HepG2 (cell line): ENCODE results near the gene MMP24OS. TPM values are rescaled to one million over a fixed set of nuclear protein-coding genes. Genes with fewer than 3 reads are reported as not detected.

Source experiments
- ARNT2 ChIP-seq: sonication (generic); formaldehyde crosslinking; IDR thresholded peaks from 2 replicates; pipeline ENCODE4 v1.8.0; 2022; ENCODE audit warnings: mild to moderate bottlenecking, low read depth, missing genetic modification reagents, moderate library complexity
- IKZF5 ChIP-seq: IDR thresholded peaks from 2 replicates; pipeline ENCODE4 v1.6.1; 2018; ENCODE audit warnings: missing genetic modification reagents, mild to moderate bottlenecking, missing compliant biosample characterization
- ISX ChIP-seq: sonication (generic); formaldehyde crosslinking; conservative IDR thresholded peaks from 2 replicates; pipeline ENCODE4 v1.5.0; 2020; ENCODE audit warnings: missing genetic modification reagents
- KLF13 ChIP-seq: sonication (generic); formaldehyde crosslinking; IDR thresholded peaks from 2 replicates; pipeline ENCODE4 v1.4.0; 2020; ENCODE audit warnings: mild to moderate bottlenecking, missing genetic modification reagents
- MED1 ChIP-seq: sonication (generic); formaldehyde crosslinking; IDR thresholded peaks from 2 replicates; pipeline ENCODE4 v1.4.0; 2020; ENCODE audit warnings: missing genetic modification reagents
- MED8 ChIP-seq: sonication (generic); formaldehyde crosslinking; IDR thresholded peaks from 2 replicates; pipeline ENCODE4 v1.8.1; 2023; ENCODE audit warnings: mild to moderate bottlenecking, missing genetic modification reagents; ENCODE audit not compliant: insufficient replicate concordance
- MIER2 ChIP-seq: IDR thresholded peaks from 2 replicates; pipeline ENCODE4 v1.6.1; 2016; ENCODE audit warnings: missing biosample characterization, missing genetic modification reagents
- MYPOP ChIP-seq: sonication (generic); formaldehyde crosslinking; IDR thresholded peaks from 2 replicates; pipeline ENCODE4 v1.8.1; 2023; ENCODE audit warnings: mild to moderate bottlenecking, moderate library complexity, missing genetic modification reagents
- MZF1 ChIP-seq: sonication (generic); formaldehyde crosslinking; IDR thresholded peaks from 2 replicates; pipeline ENCODE4 v1.8.1; 2023; ENCODE audit warnings: mild to moderate bottlenecking, missing genetic modification reagents, borderline replicate concordance
- POGZ ChIP-seq: sonication (generic); formaldehyde crosslinking; IDR thresholded peaks from 2 replicates; pipeline ENCODE4 v1.4.0; 2020; ENCODE audit warnings: mild to moderate bottlenecking, missing genetic modification reagents
- STAG1 ChIP-seq: sonication (generic); formaldehyde crosslinking; IDR thresholded peaks from 2 replicates; pipeline ENCODE4 v1.4.0; 2020; ENCODE audit warnings: missing genetic modification reagents
- ZNF143 ChIP-seq: sonication (generic); formaldehyde crosslinking; IDR thresholded peaks from 2 replicates; pipeline ENCODE4 v1.4.0; 2020; ENCODE audit warnings: missing genetic modification reagents
- ZNF225 ChIP-seq: sonication (generic); formaldehyde crosslinking; IDR thresholded peaks from 2 replicates; pipeline ENCODE4 v1.4.0; 2020; ENCODE audit warnings: mild to moderate bottlenecking, missing genetic modification reagents
- ZNF343 ChIP-seq: sonication (generic); formaldehyde crosslinking; IDR thresholded peaks from 2 replicates; pipeline ENCODE4 v1.4.0; 2020; ENCODE audit warnings: mild to moderate bottlenecking, missing genetic modification reagents
- ZNF567 ChIP-seq: sonication (generic); formaldehyde crosslinking; IDR thresholded peaks from 2 replicates; pipeline ENCODE4 v1.8.1; 2023; ENCODE audit warnings: mild to moderate bottlenecking, missing genetic modification reagents, borderline replicate concordance
- ZNF577 ChIP-seq: sonication (generic); formaldehyde crosslinking; IDR thresholded peaks from 2 replicates; pipeline ENCODE4 v1.4.0; 2020; ENCODE audit warnings: mild to moderate bottlenecking, low read depth, missing genetic modification reagents, borderline replicate concordance
- ZNF629 ChIP-seq: sonication (generic); formaldehyde crosslinking; conservative IDR thresholded peaks from 2 replicates; pipeline ENCODE4 v1.5.0; 2020; ENCODE audit warnings: missing genetic modification reagents
- ZNF678 ChIP-seq: sonication (generic); formaldehyde crosslinking; IDR thresholded peaks from 2 replicates; pipeline ENCODE4 v1.4.0; 2020; ENCODE audit warnings: mild to moderate bottlenecking, missing genetic modification reagents
- ZNF776 ChIP-seq: sonication (generic); formaldehyde crosslinking; IDR thresholded peaks from 2 replicates; pipeline ENCODE4 v1.4.0; 2020; ENCODE audit warnings: mild to moderate bottlenecking, missing genetic modification reagents
- ZNF841 ChIP-seq: sonication (generic); formaldehyde crosslinking; IDR thresholded peaks from 2 replicates; pipeline ENCODE4 v1.8.1; 2023; ENCODE audit warnings: missing genetic modification reagents, borderline replicate concordance
- ZNF850 ChIP-seq: sonication (generic); formaldehyde crosslinking; conservative IDR thresholded peaks from 2 replicates; pipeline ENCODE4 v1.9.0; 2021; ENCODE audit warnings: mild to moderate bottlenecking, missing genetic modification reagents
- ZSCAN22 ChIP-seq: sonication (generic); formaldehyde crosslinking; IDR thresholded peaks from 2 replicates; pipeline ENCODE4 v1.4.0; 2020; ENCODE audit warnings: mild to moderate bottlenecking, missing genetic modification reagents
- polyA plus RNA-seq, 8 experiments: library from polyadenylated mRNA; depleted of rRNA in 3 of 8; stranded (reverse) in 7 of 8; unstranded in 1 of 8; fragments of >200 nt; fragmentation: Illumina TruSeq in 4 of 8; extraction: Trizol in 4 of 8; gene quantifications; 2 replicates each; pipeline versions ENCODE4 v1.2.1 to v1.2.3, GENCODE V29; 2011 to 2016; ENCODE audit warnings: low read depth in 4 of 8, missing spikeins in 1 of 8, mixed read lengths in 1 of 8; ENCODE audit not compliant: insufficient read depth in 1 of 8
- total RNA-seq, 5 experiments: library from RNA; depleted of rRNA; stranded (reverse); fragments of >200 nt; fragmentation: Illumina TruSeq; extraction: Trizol; gene quantifications; 2 replicates each; pipeline ENCODE4 v1.2.3, GENCODE V29; 2016; ENCODE audit warnings: low read depth in 1 of 5
- TF ChIP-seq, protein P1 (sequence below): IDR thresholded peaks from 2 replicates; pipeline ENCODE4 v1.6.1; 2012; ENCODE audit warnings: inconsistent platforms
- TF ChIP-seq, protein P2 (sequence below): sonication (generic); formaldehyde crosslinking; IDR thresholded peaks from 2 replicates; pipeline ENCODE4 v1.4.0; 2020; ENCODE audit warnings: mild to moderate bottlenecking, missing genetic modification reagents
- TF ChIP-seq, protein P3 (sequence below): sonication (generic); formaldehyde crosslinking; IDR thresholded peaks from 2 replicates; pipeline ENCODE4 v1.9.0; 2021; ENCODE audit warnings: missing genetic modification reagents, mild to moderate bottlenecking, borderline replicate concordance

MMP24OS gene
- total and polyA plus RNA-seq, 2 of the 13 experiments (the other 11 are each of a cell fraction or from before 2014, with no cell fraction given): 6.0 to 8.5 TPM

DNA sequence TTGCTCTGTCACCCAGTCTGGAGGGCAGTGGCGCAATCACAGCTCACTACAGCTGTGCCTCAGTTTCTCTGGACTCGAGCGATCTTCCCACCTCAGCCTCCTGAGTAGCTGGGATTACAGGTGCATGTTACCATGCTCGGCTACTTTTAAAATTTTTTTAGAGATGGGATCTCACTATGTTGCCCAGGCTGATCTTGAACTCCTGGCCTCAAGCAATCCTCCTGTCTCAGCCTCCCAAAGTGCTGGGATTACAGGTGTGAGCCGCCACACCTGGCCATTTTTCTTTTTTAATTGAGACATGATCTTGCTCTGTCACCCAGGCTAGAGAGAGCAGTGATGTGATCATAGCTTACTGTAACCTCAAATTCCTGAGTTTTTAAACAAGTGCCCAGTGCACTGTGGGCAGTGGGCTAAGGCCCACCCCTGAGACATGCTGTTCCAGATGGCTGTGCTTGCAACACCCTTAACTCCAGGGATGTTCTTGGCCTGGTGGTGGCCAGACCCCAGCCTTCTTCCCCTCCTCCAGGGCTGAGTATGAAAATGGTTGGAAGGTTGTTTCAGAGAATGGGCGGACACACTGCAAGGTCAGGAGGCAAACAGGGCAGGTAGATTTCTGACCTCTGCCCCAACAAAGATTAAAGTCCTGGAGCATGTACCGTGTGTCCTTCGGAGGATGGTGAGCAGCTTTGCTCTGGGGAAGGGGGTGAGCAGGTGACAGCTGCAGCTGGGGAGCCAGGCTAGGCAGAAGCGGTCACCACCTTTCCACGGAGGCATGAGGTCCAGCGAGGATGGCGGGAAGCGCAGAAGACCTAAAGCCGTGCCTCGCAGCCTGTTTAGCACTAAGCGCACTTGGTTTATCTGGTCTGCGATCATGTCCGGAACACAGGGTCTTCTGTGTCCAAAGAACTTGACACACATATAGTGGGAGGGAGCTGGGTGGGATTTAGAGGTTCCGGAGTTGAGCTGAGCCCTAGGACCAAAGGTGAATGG lies 15.7 kb upstream of the MMP24OS start (continued):
- TF ChIP-seq ZNF577 (CRISPR knock-in tag) (no peak), MED8 (no peak), STAG1 (CRISPR knock-in tag) (no peak), MZF1 (CRISPR knock-in tag) (no peak), ISX (CRISPR knock-in tag) (no peak), ARNT2 (CRISPR knock-in tag) (0 out of 2 replicates have a peak, but pooled peaks have one; percentile 48), ZNF343 (no peak), ZSCAN22 (CRISPR knock-in tag) (no peak), MIER2 (CRISPR knock-in tag) (no peak), ZNF850 (no peak), ZNF678 (no peak), ZNF629 (CRISPR knock-in tag) (no peak), IKZF5 (no peak), ZNF225 (CRISPR knock-in tag) (no peak), ZNF841 (CRISPR knock-in tag) (no peak), ZNF776 (CRISPR knock-in tag) (no peak), KLF13 (CRISPR knock-in tag) (no peak), ZNF567 (CRISPR knock-in tag) (no peak), MED1 (CRISPR knock-in tag) (0 out of 2 replicates have a peak, but pooled peaks have one; percentile 14), POGZ (CRISPR knock-in tag) (no peak), ZNF143 (CRISPR knock-in tag) (no peak), MYPOP (no peak; the same call in 1 of the 2 replicates)
- TF ChIP-seq, protein P1, sequence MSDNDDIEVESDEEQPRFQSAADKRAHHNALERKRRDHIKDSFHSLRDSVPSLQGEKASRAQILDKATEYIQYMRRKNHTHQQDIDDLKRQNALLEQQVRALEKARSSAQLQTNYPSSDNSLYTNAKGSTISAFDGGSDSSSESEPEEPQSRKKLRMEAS: peak; percentile 81
- TF ChIP-seq, protein P2, sequence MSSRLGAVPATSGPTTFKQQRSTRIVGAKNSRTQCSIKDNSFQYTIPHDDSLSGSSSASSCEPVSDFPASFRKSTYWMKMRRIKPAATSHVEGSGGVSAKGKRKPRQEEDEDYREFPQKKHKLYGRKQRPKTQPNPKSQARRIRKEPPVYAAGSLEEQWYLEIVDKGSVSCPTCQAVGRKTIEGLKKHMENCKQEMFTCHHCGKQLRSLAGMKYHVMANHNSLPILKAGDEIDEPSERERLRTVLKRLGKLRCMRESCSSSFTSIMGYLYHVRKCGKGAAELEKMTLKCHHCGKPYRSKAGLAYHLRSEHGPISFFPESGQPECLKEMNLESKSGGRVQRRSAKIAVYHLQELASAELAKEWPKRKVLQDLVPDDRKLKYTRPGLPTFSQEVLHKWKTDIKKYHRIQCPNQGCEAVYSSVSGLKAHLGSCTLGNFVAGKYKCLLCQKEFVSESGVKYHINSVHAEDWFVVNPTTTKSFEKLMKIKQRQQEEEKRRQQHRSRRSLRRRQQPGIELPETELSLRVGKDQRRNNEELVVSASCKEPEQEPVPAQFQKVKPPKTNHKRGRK (CRISPR knock-in tag): no peak
- TF ChIP-seq, protein P3, sequence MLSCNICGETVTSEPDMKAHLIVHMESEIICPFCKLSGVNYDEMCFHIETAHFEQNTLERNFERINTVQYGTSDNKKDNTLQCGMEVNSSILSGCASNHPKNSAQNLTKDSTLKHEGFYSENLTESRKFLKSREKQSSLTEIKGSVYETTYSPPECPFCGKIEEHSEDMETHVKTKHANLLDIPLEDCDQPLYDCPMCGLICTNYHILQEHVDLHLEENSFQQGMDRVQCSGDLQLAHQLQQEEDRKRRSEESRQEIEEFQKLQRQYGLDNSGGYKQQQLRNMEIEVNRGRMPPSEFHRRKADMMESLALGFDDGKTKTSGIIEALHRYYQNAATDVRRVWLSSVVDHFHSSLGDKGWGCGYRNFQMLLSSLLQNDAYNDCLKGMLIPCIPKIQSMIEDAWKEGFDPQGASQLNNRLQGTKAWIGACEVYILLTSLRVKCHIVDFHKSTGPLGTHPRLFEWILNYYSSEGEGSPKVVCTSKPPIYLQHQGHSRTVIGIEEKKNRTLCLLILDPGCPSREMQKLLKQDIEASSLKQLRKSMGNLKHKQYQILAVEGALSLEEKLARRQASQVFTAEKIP (CRISPR knock-in tag): no peak
